IMR-90 (cell line): ENCODE data around the gene IDH3B. TPM values are rescaled to one million over a fixed set of nuclear protein-coding genes. Genes with fewer than 3 reads are reported as not detected.

ENCODE experiments used
- ATAC-seq: fragments of 200-7000 bp; cut with Tn5 transposase; 2 replicates; pipeline ENCODE4 v1.9.1; 2020; ENCODE audit warnings: low read depth, mild to moderate bottlenecking, moderate library complexity
- BruUV-seq: library from RNA; stranded (reverse); fragments of 400-500 nt; replicated peaks from 2 replicates; lab custom pipeline; 2021; lab: Mats Ljungman, UMichigan
- CTCF ChIA-PET: fragments of 300-600 bp; formaldehyde crosslinking; extraction: SDS; loops from one replicate; lab custom pipeline; 2021; ENCODE audit warnings: antibody characterized with exemption; lab: Yijun Ruan, JAX
- POLR2A ChIA-PET: fragments of 300-600 bp; sonication (Branson Sonifier 250); formaldehyde crosslinking; loops from one replicate; lab custom pipeline; 2022; ENCODE audit warnings: antibody characterized with exemption; ENCODE audit not compliant: unreplicated experiment; lab: Charles Lee
- DNase-seq: peaks from one replicate; pipeline ENCODE4 v3.0.0; 2013
- H2AFZ ChIP-seq: replicated peaks from 2 replicates; pipeline ENCODE3; 2013; ENCODE audit warnings: low read length, mild to moderate bottlenecking; ENCODE audit not compliant: poor library complexity
- H2AK5ac ChIP-seq: 2 replicates; pipeline ENCODE4 v1.6.1; 2013; ENCODE audit warnings: low read depth, low read length, inconsistent platforms
- H2AK9ac ChIP-seq: replicated peaks from 2 replicates; pipeline ENCODE3; 2013; ENCODE audit warnings: mild to moderate bottlenecking, low read depth, low read length, moderate library complexity; ENCODE audit not compliant: poor library complexity
- H2BK120ac ChIP-seq: 2 replicates; pipeline ENCODE4 v1.6.1; 2013; ENCODE audit warnings: low read depth, low read length, inconsistent platforms
- H2BK15ac ChIP-seq: 3 replicates; pipeline ENCODE4 v1.6.1; 2013; ENCODE audit warnings: low read depth, low read length, inconsistent platforms
- H2BK20ac ChIP-seq: 2 replicates; pipeline ENCODE4 v1.6.1; 2013; ENCODE audit warnings: low read depth, mild to moderate bottlenecking, inconsistent platforms, low read length, moderate library complexity
- H2BK5ac ChIP-seq: 2 replicates; pipeline ENCODE4 v1.6.1; 2013; ENCODE audit warnings: mild to moderate bottlenecking, low read depth, low read length, inconsistent platforms; ENCODE audit not compliant: poor library complexity, severe bottlenecking
- H3K14ac ChIP-seq: replicated peaks from 2 replicates; pipeline ENCODE4 v1.6.1; 2013; ENCODE audit warnings: low read depth, low read length, inconsistent platforms
- H3K18ac ChIP-seq: 2 replicates; pipeline ENCODE4 v1.6.1; 2013; ENCODE audit warnings: low read depth, low read length, control low read depth
- H3K23ac ChIP-seq: 2 replicates; pipeline ENCODE4 v1.6.1; 2013; ENCODE audit warnings: low read depth, low read length, inconsistent platforms
- H3K27ac ChIP-seq: 2 replicates; pipeline ENCODE4 v1.5.1; 2013; ENCODE audit warnings: mild to moderate bottlenecking, control low read depth, low read length; ENCODE audit not compliant: insufficient read depth
- H3K27me3 ChIP-seq: 2 replicates; pipeline ENCODE4 v1.6.1; 2013; ENCODE audit warnings: low read length; ENCODE audit not compliant: control insufficient read depth, insufficient read depth
- H3K36me3 ChIP-seq: 2 replicates; pipeline ENCODE4 v1.6.1; 2013; ENCODE audit warnings: low read length, mixed read lengths; ENCODE audit not compliant: control insufficient read depth, insufficient read depth
- H3K4ac ChIP-seq: 2 replicates; pipeline ENCODE4 v1.6.1; 2013; ENCODE audit warnings: low read depth, low read length, inconsistent platforms
- H3K4me1 ChIP-seq: 2 replicates; pipeline ENCODE4 v1.6.1; 2013; ENCODE audit warnings: low read length, mixed read lengths; ENCODE audit not compliant: control insufficient read depth, insufficient read depth
- H3K4me2 ChIP-seq: 2 replicates; pipeline ENCODE4 v1.6.1; 2013; ENCODE audit warnings: low read depth, mild to moderate bottlenecking, control low read depth, low read length, moderate library complexity
- H3K4me3 ChIP-seq: 2 replicates; pipeline ENCODE4 v1.5.1; 2013; ENCODE audit warnings: low read depth, mild to moderate bottlenecking, control low read depth, low read length, moderate library complexity; ENCODE audit not compliant: insufficient read depth
- H3K56ac ChIP-seq: 2 replicates; pipeline ENCODE4 v1.6.1; 2013; ENCODE audit warnings: low read length, inconsistent platforms; ENCODE audit not compliant: insufficient read depth; ENCODE audit errors: extremely low read depth
- H3K79me1 ChIP-seq, 2 experiments: 2 replicates each; pipeline ENCODE4 v1.6.1; 2013; ENCODE audit warnings: low read length in 2 of 2, inconsistent platforms in 1 of 2, low read depth in 1 of 2
- H3K9ac ChIP-seq: 2 replicates; pipeline ENCODE4 v1.6.1; 2013; ENCODE audit warnings: low read depth, low read length, control low read depth
- H3K9me1 ChIP-seq: 2 replicates; pipeline ENCODE4 v1.6.1; 2013; ENCODE audit warnings: low read length, inconsistent platforms; ENCODE audit not compliant: insufficient read depth
- H3K9me3 ChIP-seq: 2 replicates; pipeline ENCODE4 v1.6.1; 2013; ENCODE audit warnings: low read length; ENCODE audit not compliant: control insufficient read depth, insufficient read depth
- H4K20me1 ChIP-seq: 2 replicates; pipeline ENCODE4 v1.6.1; 2013; ENCODE audit warnings: low read length, inconsistent platforms; ENCODE audit not compliant: insufficient read depth
- H4K5ac ChIP-seq: 2 replicates; pipeline ENCODE4 v1.6.1; 2013; ENCODE audit warnings: mild to moderate bottlenecking, low read depth, low read length, control low read depth
- H4K8ac ChIP-seq, 2 experiments: 2 replicates each; pipeline ENCODE4 v1.6.1; 2013; ENCODE audit warnings: low read depth in 2 of 2, low read length in 2 of 2, control low read depth in 1 of 2, inconsistent platforms in 1 of 2
- H4K91ac ChIP-seq: 2 replicates; pipeline ENCODE4 v1.6.1; 2013; ENCODE audit warnings: low read depth, low read length, inconsistent platforms; ENCODE audit not compliant: insufficient read depth
- BHLHE40 ChIP-seq: fragments of 150-350 bp; IDR thresholded peaks from 2 replicates; pipeline ENCODE4 v1.6.1; 2016; ENCODE audit warnings: mild to moderate bottlenecking, low read depth, low read length
- CEBPB ChIP-seq: IDR thresholded peaks from 2 replicates; pipeline ENCODE4 v1.6.1; 2012; ENCODE audit warnings: low read depth, low read length, improper control_type of control experiment
- CTCF ChIP-seq: conservative IDR thresholded peaks from 2 replicates; pipeline ENCODE4 v1.5.1; 2012; ENCODE audit warnings: mild to moderate bottlenecking, low read depth, low read length, improper control_type of control experiment
- FOS ChIP-seq: fragments of 150-350 bp; IDR thresholded peaks from 2 replicates; pipeline ENCODE4 v1.6.1; 2016; ENCODE audit warnings: low read depth, low read length
- MAFK ChIP-seq: IDR thresholded peaks from 2 replicates; pipeline ENCODE4 v1.6.1; 2012; ENCODE audit warnings: low read depth, low read length, improper control_type of control experiment
- MAZ ChIP-seq: IDR thresholded peaks from 2 replicates; pipeline ENCODE4 v1.6.1; 2012; ENCODE audit warnings: low read depth, mild to moderate bottlenecking, low read length, improper control_type of control experiment, moderate library complexity, borderline replicate concordance
- NFE2L2 ChIP-seq: fragments of 150-350 bp; IDR thresholded peaks from 2 replicates; pipeline ENCODE4 v1.6.1; 2016; ENCODE audit warnings: low read depth, mild to moderate bottlenecking, low read length
- POLR2A ChIP-seq: IDR thresholded peaks from 2 replicates; pipeline ENCODE4 v1.6.1; 2012; ENCODE audit warnings: mild to moderate bottlenecking, low read depth, low read length
- RAD21 ChIP-seq: IDR thresholded peaks from 2 replicates; pipeline ENCODE4 v1.6.1; 2012; ENCODE audit warnings: low read length, improper control_type of control experiment
- RCOR1 ChIP-seq: IDR thresholded peaks from 2 replicates; pipeline ENCODE4 v1.6.1; 2012; ENCODE audit warnings: mild to moderate bottlenecking, low read length, improper control_type of control experiment; ENCODE audit not compliant: insufficient replicate concordance
- SMC3 ChIP-seq: fragments of 150-350 bp; IDR thresholded peaks from 2 replicates; pipeline ENCODE4 v1.6.1; 2016; ENCODE audit warnings: low read depth, mild to moderate bottlenecking, antibody characterized with exemption, low read length, moderate library complexity
- WGBS, 2 experiments: methylation state at CpG; one replicate each; pipeline versions ENCODE4 v1.1.5 to v1.1.7; 2013; ENCODE audit warnings: missing lambda C conversion rate in 2 of 2; ENCODE audit not compliant: insufficient read length in 1 of 2; ENCODE audit errors: extremely low coverage in 2 of 2; 5-methylcytosine and 5-hydroxymethylcytosine counted together
- dilution Hi-C: fragments of 300-500 bp; cut with HindIII; formaldehyde crosslinking; loops from one replicate; pipeline ENCODE4 v1.14.3; 2018; ENCODE audit warnings: low sequenced_read_pairs; ENCODE audit not compliant: unreplicated experiment
- in situ Hi-C: fragments of 300-500 bp; cut with MboI; formaldehyde crosslinking; loops from 3 replicates; pipeline ENCODE4 v1.14.3; 2019; ENCODE audit warnings: low sequenced_read_pairs, inconsistent platforms, mixed read lengths
- intact Hi-C: fragments of 100-400 bp; cut with micrococcal nuclease; formaldehyde crosslinking; loops from 2 replicates; pipeline ENCODE4 v1.10.0; 2022
- polyA plus RNA-seq, 3 experiments: library from polyadenylated mRNA; depleted of rRNA; stranded (reverse); fragments of >200 nt; gene quantifications; 2 replicates each; pipeline ENCODE4 v1.2.3, GENCODE V29; 2012; ENCODE audit warnings: low replicate concordance in 1 of 3
- total RNA-seq: library from RNA; depleted of rRNA; stranded (reverse); fragments of >200 nt; gene quantifications from 2 replicates; pipeline ENCODE4 v1.2.3, GENCODE V29; 2012
- TF ChIP-seq, protein P1 (sequence below): fragments of 150-350 bp; IDR thresholded peaks from 2 replicates; pipeline ENCODE4 v1.6.1; 2016; ENCODE audit warnings: low read depth, mild to moderate bottlenecking, low read length, moderate library complexity, borderline replicate concordance
- TF ChIP-seq, protein P2 (sequence below): fragments of 150-350 bp; IDR thresholded peaks from 2 replicates; pipeline ENCODE4 v1.6.1; 2017; ENCODE audit warnings: mild to moderate bottlenecking, antibody characterized with exemption, low read length, low read depth

Gene IDH3B
- total and polyA plus RNA-seq, 2 of the 4 experiments (the other 2 are of a cell fraction): 151 to 160 TPM

- 2% methylated on average over 28 of the region's 101 CpGs; no CpG with 5 or more reads in 1 of the 2 experiments for WGBS, 2 experiments
- DNase-seq: peak; percentile 86
- POLR2A ChIA-PET: interaction anchor here (0.6 to 0.7 kb wide), 2 partner anchors 12 to 1230 kb away, joined by 3 to 4 read pairs; partner anchors contain the start of gene IDH3B
- TF ChIP-seq, protein P1, sequence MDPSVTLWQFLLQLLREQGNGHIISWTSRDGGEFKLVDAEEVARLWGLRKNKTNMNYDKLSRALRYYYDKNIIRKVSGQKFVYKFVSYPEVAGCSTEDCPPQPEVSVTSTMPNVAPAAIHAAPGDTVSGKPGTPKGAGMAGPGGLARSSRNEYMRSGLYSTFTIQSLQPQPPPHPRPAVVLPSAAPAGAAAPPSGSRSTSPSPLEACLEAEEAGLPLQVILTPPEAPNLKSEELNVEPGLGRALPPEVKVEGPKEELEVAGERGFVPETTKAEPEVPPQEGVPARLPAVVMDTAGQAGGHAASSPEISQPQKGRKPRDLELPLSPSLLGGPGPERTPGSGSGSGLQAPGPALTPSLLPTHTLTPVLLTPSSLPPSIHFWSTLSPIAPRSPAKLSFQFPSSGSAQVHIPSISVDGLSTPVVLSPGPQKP: no peak
- peak; percentile 63; the same call in 1 of the 2 replicates for TF ChIP-seq MAZ
- TF ChIP-seq, protein P2, sequence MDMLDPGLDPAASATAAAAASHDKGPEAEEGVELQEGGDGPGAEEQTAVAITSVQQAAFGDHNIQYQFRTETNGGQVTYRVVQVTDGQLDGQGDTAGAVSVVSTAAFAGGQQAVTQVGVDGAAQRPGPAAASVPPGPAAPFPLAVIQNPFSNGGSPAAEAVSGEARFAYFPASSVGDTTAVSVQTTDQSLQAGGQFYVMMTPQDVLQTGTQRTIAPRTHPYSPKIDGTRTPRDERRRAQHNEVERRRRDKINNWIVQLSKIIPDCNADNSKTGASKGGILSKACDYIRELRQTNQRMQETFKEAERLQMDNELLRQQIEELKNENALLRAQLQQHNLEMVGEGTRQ: peak; percentile 85
- no peak for TF ChIP-seq RAD21
- TF ChIP-seq POLR2A: peak; percentile 96
- no peak for TF ChIP-seq RCOR1
- TF ChIP-seq CTCF: no peak
- no peak for TF ChIP-seq NFE2L2
- no peak for TF ChIP-seq MAFK
- peak; percentile 99 for TF ChIP-seq BHLHE40
- no peak for TF ChIP-seq FOS
- no peak for TF ChIP-seq CEBPB
- no peak for TF ChIP-seq SMC3
These were observed 12.0 kb downstream of the IDH3B start, which contains the start of gene NOP56 for GRCh38 chr20:2651772-2652723. NOP56 (plus strand) TSS chr20:2652632; CDS start chr20:2652661, 29 bp downstream.

More at GRCh38 chr20:2651772-2652723, 12.0 kb downstream of the IDH3B start, which contains the start of gene NOP56:
- in situ Hi-C loops (no loop called here), intact Hi-C loops (loop anchor here (2.0 kb wide), 1 partner anchor 181 kb away; the partner anchor contains the start of gene SNRPB), dilution Hi-C loops (no loop called here)
- peak within 1 kb of the TSS; percentile 75 for H4K91ac ChIP-seq
- CTCF ChIA-PET: no interaction called here
- no peak within 1 kb of the TSS for H2BK20ac ChIP-seq
- H3K4me3 ChIP-seq: peak within 1 kb of the TSS; percentile 90
- H2AFZ ChIP-seq: peak within 1 kb of the TSS; percentile 98
- peak within 1 kb of the TSS; percentile 98 for H2AK9ac ChIP-seq
- peaks cover 41% of the 10 kb centered on the region for H4K20me1 ChIP-seq
- peak within 1 kb of the TSS; percentile 96 for H3K23ac ChIP-seq
- no peak within 1 kb of the TSS for H2BK15ac ChIP-seq
- H3K9me1 ChIP-seq: peaks cover 11% of the 10 kb centered on the region
- peak; percentile 96 for ATAC-seq
- peak within 1 kb of the TSS; percentile 35; the same call in 1 of the 2 replicates for H4K5ac ChIP-seq
- BruUV-seq: TSS peak; percentile 60
- H2AK5ac ChIP-seq: peak within 1 kb of the TSS; percentile 92
- peaks cover 32% of the 10 kb centered on the region for H3K36me3 ChIP-seq
- peak within 1 kb of the TSS; percentile 71 to 90 for H4K8ac ChIP-seq
- H3K4me1 ChIP-seq: peaks cover 5% of the 10 kb centered on the region
- peak within 1 kb of the TSS; percentile 89 for H3K4me2 ChIP-seq
- H3K79me1 ChIP-seq: peaks cover 28 to 52% of the 10 kb centered on the region in 2 experiments
- H3K27ac ChIP-seq: peak within 1 kb of the TSS; percentile 86
- H3K4ac ChIP-seq: peak within 1 kb of the TSS; percentile 90
- H3K9me3 ChIP-seq: no peaks in the 10 kb centered on the region
- no peaks in the 10 kb centered on the region for H3K27me3 ChIP-seq
- peak within 1 kb of the TSS; percentile 96 for H3K14ac ChIP-seq
- peak within 1 kb of the TSS; percentile 24; the same call in 1 of the 2 replicates for H2BK120ac ChIP-seq
- H3K56ac ChIP-seq: peak within 1 kb of the TSS; percentile 74
- H2BK5ac ChIP-seq: peak within 1 kb of the TSS; percentile 84
- no peak within 1 kb of the TSS for H3K18ac ChIP-seq
- peak within 1 kb of the TSS; percentile 95 for H3K9ac ChIP-seq
